Thymus (tissue), 11 donors: ENCODE measurements around the gene ADAMTS12. TPM values are rescaled to one million over a fixed set of nuclear protein-coding genes. Genes with fewer than 3 reads are reported as not detected.

Source experiments
- DNase-seq, 9 donors: peaks; one replicate each; pipeline ENCODE4 v3.0.0-alpha.2; 2013; ENCODE audit warnings: low spot score in 9 of 9, low read depth in 6 of 9, missing footprints in 1 of 9
- H3K27ac ChIP-seq, 2 donors: one replicate each; pipeline ENCODE4 v1.5.1; 2013; ENCODE audit warnings: control low read depth in 1 of 2, low read depth in 1 of 2, low read length in 1 of 2, mild to moderate bottlenecking in 1 of 2, moderate library complexity in 1 of 2
- H3K27me3 ChIP-seq, 2 donors: one replicate each; pipeline ENCODE4 v1.5.1; 2013; ENCODE audit warnings: low read length in 1 of 2; ENCODE audit not compliant: control insufficient read depth in 2 of 2, insufficient read depth in 1 of 2
- H3K36me3 ChIP-seq, 2 donors: one replicate each; pipeline ENCODE4 v1.5.1; 2013; ENCODE audit warnings: low read length in 1 of 2, mild to moderate bottlenecking in 1 of 2, moderate library complexity in 1 of 2; ENCODE audit not compliant: control insufficient read depth in 2 of 2, insufficient read depth in 2 of 2
- H3K4me1 ChIP-seq, 2 donors: one replicate each; pipeline ENCODE4 v1.5.1; 2013; ENCODE audit warnings: low read length in 2 of 2; ENCODE audit not compliant: control insufficient read depth in 2 of 2, insufficient read depth in 2 of 2
- H3K4me3 ChIP-seq, 2 donors: one replicate each; pipeline ENCODE4 v1.5.1; 2013; ENCODE audit warnings: low read length in 2 of 2, control low read depth in 1 of 2, mild to moderate bottlenecking in 1 of 2
- H3K9me3 ChIP-seq, 2 donors: one replicate each; pipeline ENCODE4 v1.5.1; 2013; ENCODE audit warnings: low read length in 1 of 2, mild to moderate bottlenecking in 1 of 2; ENCODE audit not compliant: control insufficient read depth in 2 of 2, insufficient read depth in 1 of 2
- WGBS: extraction: QIAGEN DNeasy Blood & Tissue Kit; methylation state at CpG from one replicate; pipeline ENCODE4 v1.1.7; 2013; 5-methylcytosine and 5-hydroxymethylcytosine counted together
- polyA plus RNA-seq: library from polyadenylated mRNA; stranded (reverse); fragments of 200-250 nt; gene quantifications from one replicate; pipeline ENCODE4 v1.2.3, GENCODE V29; 2013
- total RNA-seq: library from RNA; stranded (reverse); fragments of 120-200 nt; gene quantifications from one replicate; pipeline ENCODE4 v1.2.4, GENCODE V29; 2013
- donor health status: healthy.

ADAMTS12 gene
- total and polyA plus RNA-seq, 2 donors, result 0.18 to 1.6 TPM

DNA sequence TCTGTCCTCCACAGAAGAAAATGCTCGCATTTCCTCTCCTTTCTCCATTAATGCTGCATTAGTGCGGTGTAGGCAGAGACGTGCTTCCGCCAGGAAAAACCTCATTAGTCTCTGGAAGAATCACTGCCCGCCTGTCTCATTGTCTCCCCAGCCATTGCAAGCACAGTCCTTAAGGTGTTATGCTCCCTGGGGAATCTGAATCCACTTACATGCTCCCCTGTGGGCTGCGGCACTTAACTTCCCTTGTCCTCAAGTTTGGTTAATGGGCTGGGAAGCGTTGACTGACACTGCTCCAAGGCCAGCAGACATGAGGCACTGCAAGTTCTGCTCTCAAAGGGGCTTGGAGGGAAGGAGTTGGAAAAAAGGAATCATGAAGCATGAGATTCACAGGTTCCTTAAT is 409.5 kb downstream of the ADAMTS12 start:
- Histone ChIP-seq H3K27ac (no peak overlapping the region), H3K4me1 (no peaks in the 10 kb centered on the region), H3K27me3 (no peaks in the 10 kb centered on the region), H3K36me3 (no peaks in the 10 kb centered on the region), H3K4me3 (no peak overlapping the region), H3K9me3 (no peaks in the 10 kb centered on the region)
- DNase-seq, result no peak
- 98% methylated on average over 7 of the region's 7 CpGs for WGBS

GRCh38 chr5:33480876-33481275 is 410.9 kb downstream of the ADAMTS12 start:
- Histone ChIP-seq H3K9me3 (no peaks in the 10 kb centered on the region), H3K4me3 (no peak overlapping the region), H3K4me1 (no peaks in the 10 kb centered on the region), H3K36me3 (peaks cover 0 to 7% of the 10 kb centered on the region in 2 donors), H3K27me3 (no peaks in the 10 kb centered on the region), H3K27ac (no peak overlapping the region)
- 88% methylated on average over 2 of the region's 2 CpGs for WGBS
- no peak for DNase-seq

DNA sequence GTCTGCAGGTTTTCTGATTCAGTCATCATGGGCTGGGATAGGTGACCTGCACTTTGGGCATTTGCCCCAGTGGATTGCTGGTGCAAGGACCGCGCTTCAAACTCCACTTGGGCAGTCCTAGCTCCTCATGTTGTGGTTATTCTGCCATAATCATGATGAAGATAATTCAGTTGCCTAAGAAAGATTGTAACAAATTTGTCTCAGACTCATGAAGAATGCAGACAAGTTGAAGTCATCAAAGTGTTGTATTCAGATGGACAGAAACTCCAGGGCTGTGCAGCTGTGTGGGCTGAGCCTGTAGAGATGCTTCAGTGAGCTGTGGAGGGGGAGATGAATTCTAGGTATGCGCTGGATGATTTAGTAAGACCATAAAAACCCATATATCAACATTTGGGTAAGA is 412.5 kb downstream of the ADAMTS12 start:
- WGBS, result 99% methylated on average over 3 of the region's 3 CpGs
- H3K27ac ChIP-seq, result no peak overlapping the region
- peaks cover 3 to 12% of the 10 kb centered on the region in 2 donors for H3K36me3 ChIP-seq
- no peaks in the 10 kb centered on the region for H3K4me1 ChIP-seq
- H3K4me3 ChIP-seq, result no peak overlapping the region
- DNase-seq, result no peak
- H3K27me3 ChIP-seq, result no peaks in the 10 kb centered on the region
- H3K9me3 ChIP-seq, result no peaks in the 10 kb centered on the region

- Histone ChIP-seq H3K9me3 (no peaks in the 10 kb centered on the region), H3K36me3 (peaks cover 3 to 24% of the 10 kb centered on the region in 2 donors), H3K4me3 (no peak overlapping the region), H3K4me1 (no peaks in the 10 kb centered on the region), H3K27ac (no peak overlapping the region), H3K27me3 (no peaks in the 10 kb centered on the region)
- DNase-seq, result no peak
- WGBS, result 97% methylated on average over 2 of the region's 2 CpGs
Measured at GRCh38 chr5:33477816-33478215, 414.0 kb downstream of the ADAMTS12 start.

DNA sequence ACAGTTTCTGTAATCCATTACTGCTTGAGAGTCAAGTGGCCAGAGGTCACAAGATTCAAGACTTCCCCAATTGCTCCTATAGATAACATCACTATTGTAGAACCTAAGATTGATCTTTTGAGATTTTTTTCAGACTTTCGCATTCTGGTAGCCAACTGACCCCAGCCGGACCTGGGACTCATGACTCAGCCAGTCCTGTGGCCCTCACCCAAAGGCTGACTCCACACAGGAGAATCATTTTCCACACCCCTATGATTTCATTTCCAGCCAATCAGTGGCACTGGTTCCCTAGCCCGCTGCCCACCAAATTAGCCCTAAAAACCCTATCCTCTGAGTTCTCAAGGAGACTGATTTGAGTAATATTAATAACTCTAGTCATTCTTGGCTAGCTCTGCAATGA is 414.8 kb downstream of the ADAMTS12 start:
- Histone ChIP-seq H3K4me3 (no peak overlapping the region), H3K27ac (no peak overlapping the region), H3K9me3 (no peaks in the 10 kb centered on the region), H3K36me3 (peaks cover 4 to 25% of the 10 kb centered on the region in 2 donors), H3K4me1 (no peaks in the 10 kb centered on the region), H3K27me3 (no peaks in the 10 kb centered on the region)
- 98% methylated on average over 3 of the region's 3 CpGs for WGBS
- DNase-seq, result no peak

- peaks cover 10 to 28% of the 10 kb centered on the region in 2 donors for H3K36me3 ChIP-seq
- no peaks in the 10 kb centered on the region for H3K4me1 ChIP-seq
- H3K27ac ChIP-seq, result no peak overlapping the region
- H3K4me3 ChIP-seq, result no peak overlapping the region
- no peaks in the 10 kb centered on the region for H3K9me3 ChIP-seq
- 89% methylated on average over 5 of the region's 5 CpGs for WGBS
- no peak for DNase-seq
- no peaks in the 10 kb centered on the region for H3K27me3 ChIP-seq
Measured at GRCh38 chr5:33475706-33476105, 416.1 kb downstream of the ADAMTS12 start.

DNA sequence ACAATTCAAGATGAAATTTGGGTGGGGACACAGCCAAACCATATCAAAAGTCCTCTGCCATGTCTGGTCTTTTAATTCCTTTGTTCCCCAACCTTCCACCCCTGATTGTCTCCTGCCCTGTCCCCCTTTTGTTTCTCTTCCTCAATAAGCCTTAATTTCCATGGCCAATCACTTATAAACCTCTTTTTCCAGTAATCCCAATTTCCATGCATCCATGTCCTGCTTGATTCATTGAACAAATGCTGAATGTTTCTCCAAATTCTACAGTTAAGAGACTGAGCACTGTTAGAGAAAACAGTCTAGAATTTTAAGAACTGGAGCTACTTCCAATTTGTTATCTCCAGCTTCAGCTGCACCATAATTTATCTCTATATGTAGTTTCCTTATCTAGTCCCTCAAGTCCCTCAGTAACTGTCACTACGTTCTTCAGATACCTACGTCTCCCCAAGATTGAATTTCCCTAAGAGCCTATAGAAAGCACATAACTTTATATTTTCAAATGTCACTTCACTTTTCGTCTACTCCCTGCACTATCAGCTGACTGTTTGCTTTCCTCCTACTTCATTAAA is 416.8 kb downstream of the ADAMTS12 start:
- no peak overlapping the region for H3K27ac ChIP-seq
- H3K36me3 ChIP-seq, result peaks cover 13 to 34% of the 10 kb centered on the region in 2 donors
- no peaks in the 10 kb centered on the region for H3K9me3 ChIP-seq
- no peaks in the 10 kb centered on the region for H3K27me3 ChIP-seq
- H3K4me1 ChIP-seq, result no peaks in the 10 kb centered on the region
- 97% methylated on average over 3 of the region's 3 CpGs for WGBS
- DNase-seq, result no peak
- no peak overlapping the region for H3K4me3 ChIP-seq

GRCh38 chr5:33474004-33474403 is 417.8 kb downstream of the ADAMTS12 start:
- H3K27ac ChIP-seq, result no peak overlapping the region
- no peak overlapping the region for H3K4me3 ChIP-seq
- no peaks in the 10 kb centered on the region for H3K4me1 ChIP-seq
- no peaks in the 10 kb centered on the region for H3K27me3 ChIP-seq
- peaks cover 20 to 40% of the 10 kb centered on the region in 2 donors for H3K36me3 ChIP-seq
- no peak for DNase-seq
- no peaks in the 10 kb centered on the region for H3K9me3 ChIP-seq
- WGBS, result 98% methylated on average over 2 of the region's 2 CpGs
